HEK293 (cell line): ENCODE measurements around the gene ZNF324.

Experiments used
- CTCF ChIA-PET: fragments of 350-600 bp; formaldehyde crosslinking; extraction: SDS; loops from one replicate; lab custom pipeline; 2021; ENCODE audit warnings: antibody characterized with exemption; lab: Yijun Ruan, JAX
- POLR2A ChIA-PET: fragments of 300-600 bp; formaldehyde crosslinking; extraction: SDS; loops from one replicate; lab custom pipeline; 2020; ENCODE audit warnings: antibody characterized with exemption, inconsistent platforms; lab: Yijun Ruan, JAX
- H3K27ac ChIP-seq: fragments of 200-500 bp; sonication (Bioruptor generic); 2 replicates; pipeline ENCODE4 v1.5.1; 2014; ENCODE audit warnings: low read depth, low read length, control low read depth, inconsistent platforms; ENCODE audit errors: extremely low read depth
- H3K36me3 ChIP-seq, 2 experiments: fragments of 200-500 bp in 1 of 2; sonication (Bioruptor generic) in 1 of 2; 1 replicate in 1 of 2; 2 replicates in 1 of 2; pipeline ENCODE4 v1.5.1; 2014 to 2017; ENCODE audit warnings: inconsistent platforms in 2 of 2, low read length in 2 of 2; ENCODE audit not compliant: control insufficient read depth in 2 of 2, insufficient read depth in 1 of 2
- H3K4me1 ChIP-seq: fragments of 200-500 bp; sonication (Bioruptor generic); 2 replicates; pipeline ENCODE4 v1.5.1; 2014; ENCODE audit warnings: mild to moderate bottlenecking, low read length, inconsistent platforms; ENCODE audit not compliant: control insufficient read depth, insufficient read depth
- H3K4me3 ChIP-seq: 2 replicates; pipeline ENCODE4 v1.5.1; 2011; ENCODE audit warnings: low read depth, mild to moderate bottlenecking, control low read depth, low read length, moderate library complexity
- H3K9me3 ChIP-seq: fragments of 200-500 bp; sonication (Bioruptor generic); 2 replicates; pipeline ENCODE4 v1.5.1; 2014; ENCODE audit warnings: low read depth, low read length, inconsistent platforms; ENCODE audit not compliant: control insufficient read depth, insufficient read depth
- BCL11B ChIP-seq: fragments of 450-650 bp; formaldehyde crosslinking; IDR thresholded peaks from 2 replicates; pipeline ENCODE4 v1.5.1; 2016; ENCODE audit warnings: low read depth, missing biosample characterization, missing genetic modification characterization
- HOXD13 ChIP-seq: sonication (generic); formaldehyde crosslinking; IDR thresholded peaks from 2 replicates; pipeline ENCODE4 v1.8.0; 2022; ENCODE audit warnings: missing genetic modification reagents, borderline replicate concordance
- KLF1 ChIP-seq: fragments of 450-650 bp; formaldehyde crosslinking; IDR thresholded peaks from 2 replicates; pipeline ENCODE4 v1.5.1; 2016; ENCODE audit warnings: missing biosample characterization, missing genetic modification characterization
- KLF17 ChIP-seq: fragments of 450-650 bp; formaldehyde crosslinking; IDR thresholded peaks from 2 replicates; pipeline ENCODE4 v1.5.1; 2016; ENCODE audit warnings: missing biosample characterization, missing genetic modification characterization
- TCF7L2 ChIP-seq: IDR thresholded peaks from 2 replicates; pipeline ENCODE4 v1.6.1; 2011; ENCODE audit warnings: low read depth, mild to moderate bottlenecking, inconsistent platforms, low read length, moderate library complexity, borderline replicate concordance
- YY2 ChIP-seq: fragments of 450-650 bp; formaldehyde crosslinking; IDR thresholded peaks from 2 replicates; pipeline ENCODE4 v1.5.1; 2016; ENCODE audit warnings: missing biosample characterization, missing genetic modification characterization
- ZBTB48 ChIP-seq: fragments of 450-650 bp; formaldehyde crosslinking; IDR thresholded peaks from 2 replicates; pipeline ENCODE4 v1.5.1; 2016; ENCODE audit warnings: missing biosample characterization, missing genetic modification characterization
- ZBTB7A ChIP-seq: fragments of 450-650 bp; formaldehyde crosslinking; IDR thresholded peaks from 2 replicates; pipeline ENCODE4 v1.5.1; 2016; ENCODE audit warnings: low read depth, missing biosample characterization, missing genetic modification characterization
- ZEB2 ChIP-seq: fragments of 450-650 bp; formaldehyde crosslinking; IDR thresholded peaks from 2 replicates; pipeline ENCODE4 v1.5.1; 2016; ENCODE audit warnings: missing biosample characterization, missing genetic modification characterization
- ZNF10 ChIP-seq: fragments of 450-650 bp; formaldehyde crosslinking; IDR thresholded peaks from 2 replicates; pipeline ENCODE4 v1.5.1; 2017; ENCODE audit warnings: missing biosample characterization, missing genetic modification characterization
- ZNF239 ChIP-seq: fragments of 450-650 bp; formaldehyde crosslinking; IDR thresholded peaks from 2 replicates; pipeline ENCODE4 v1.5.1; 2016; ENCODE audit warnings: missing biosample characterization, missing genetic modification characterization
- ZNF350 ChIP-seq: fragments of 450-650 bp; formaldehyde crosslinking; IDR thresholded peaks from 2 replicates; pipeline ENCODE4 v1.5.0; 2017; ENCODE audit warnings: missing biosample characterization, mild to moderate bottlenecking, missing genetic modification characterization
- ZNF362 ChIP-seq: fragments of 450-650 bp; formaldehyde crosslinking; IDR thresholded peaks from 2 replicates; pipeline ENCODE4 v1.5.1; 2016; ENCODE audit warnings: missing biosample characterization, missing genetic modification characterization
- ZNF404 ChIP-seq: fragments of 450-650 bp; formaldehyde crosslinking; IDR thresholded peaks from 2 replicates; pipeline ENCODE4 v1.5.1; 2017; ENCODE audit warnings: missing biosample characterization, missing genetic modification characterization
- ZNF560 ChIP-seq: fragments of 450-650 bp; formaldehyde crosslinking; IDR thresholded peaks from 2 replicates; pipeline ENCODE4 v1.5.1; 2017; ENCODE audit warnings: missing biosample characterization, missing genetic modification characterization, borderline replicate concordance
- ZNF585B ChIP-seq: fragments of 450-650 bp; formaldehyde crosslinking; IDR thresholded peaks from 2 replicates; pipeline ENCODE4 v1.5.1; 2016; ENCODE audit warnings: missing biosample characterization, missing genetic modification characterization
- ZNF596 ChIP-seq: fragments of 450-650 bp; IDR thresholded peaks from 2 replicates; pipeline ENCODE4 v1.5.0; 2018; ENCODE audit warnings: missing biosample characterization, mild to moderate bottlenecking, missing genetic modification characterization, moderate library complexity
- ZNF747 ChIP-seq: fragments of 450-650 bp; formaldehyde crosslinking; IDR thresholded peaks from 2 replicates; pipeline ENCODE4 v1.5.1; 2016; ENCODE audit warnings: missing biosample characterization, missing genetic modification characterization
- ZSCAN4 ChIP-seq: fragments of 450-650 bp; formaldehyde crosslinking; IDR thresholded peaks from 2 replicates; pipeline ENCODE4 v1.5.1; 2017; ENCODE audit warnings: missing biosample characterization, missing genetic modification characterization
- TF ChIP-seq, protein P1 (sequence below): fragments of 450-650 bp; formaldehyde crosslinking; IDR thresholded peaks from 2 replicates; pipeline ENCODE4 v1.5.1; 2016; ENCODE audit warnings: missing biosample characterization, missing genetic modification characterization
- TF ChIP-seq, protein P2 (sequence below): IDR thresholded peaks from 2 replicates; pipeline ENCODE4 v1.6.1; 2011; ENCODE audit warnings: mild to moderate bottlenecking, low read depth, low read length, borderline replicate concordance
- TF ChIP-seq, protein P3 (sequence below): fragments of 450-650 bp; formaldehyde crosslinking; IDR thresholded peaks from 2 replicates; pipeline ENCODE4 v1.5.1; 2016; ENCODE audit warnings: missing biosample characterization, missing genetic modification characterization
- TF ChIP-seq, protein P4 (sequence below): fragments of 450-650 bp; formaldehyde crosslinking; IDR thresholded peaks from 2 replicates; pipeline ENCODE4; 2016; ENCODE audit warnings: missing biosample characterization, missing genetic modification characterization
- TF ChIP-seq, protein P5 (sequence below): fragments of 450-650 bp; formaldehyde crosslinking; IDR thresholded peaks from 2 replicates; pipeline ENCODE4 v1.5.1; 2016; ENCODE audit warnings: missing biosample characterization, missing genetic modification characterization

The ZNF324 gene

GRCh38 chr19:58479736-58480480 lies 13.0 kb downstream of the ZNF324 start:
- peaks cover 6% of the 10 kb centered on the region; the same call in 1 of the 2 replicates for H3K4me1 ChIP-seq
- POLR2A ChIA-PET = interaction anchor here (1.0 kb wide), 2 partner anchors 64 to 118 kb away, joined by 3 read pairs; partner anchors contain the start of genes TRIM28 and ZNF497
- TF ChIP-seq ZSCAN4 (no peak), ZNF350 (tag by site-specific recombination) (no peak), BCL11B (tag by site-specific recombination) (no peak), KLF1 (peak; percentile 79), ZBTB48 (tag by site-specific recombination) (no peak), ZNF560 (tag by site-specific recombination) (no peak), TCF7L2 (no peak), ZNF239 (tag by site-specific recombination) (no peak), HOXD13 (peak; percentile 51; the same call in 1 of the 2 replicates), ZNF404 (tag by site-specific recombination) (no peak), ZNF585B (tag by site-specific recombination) (no peak)
- TF ChIP-seq, protein P1, sequence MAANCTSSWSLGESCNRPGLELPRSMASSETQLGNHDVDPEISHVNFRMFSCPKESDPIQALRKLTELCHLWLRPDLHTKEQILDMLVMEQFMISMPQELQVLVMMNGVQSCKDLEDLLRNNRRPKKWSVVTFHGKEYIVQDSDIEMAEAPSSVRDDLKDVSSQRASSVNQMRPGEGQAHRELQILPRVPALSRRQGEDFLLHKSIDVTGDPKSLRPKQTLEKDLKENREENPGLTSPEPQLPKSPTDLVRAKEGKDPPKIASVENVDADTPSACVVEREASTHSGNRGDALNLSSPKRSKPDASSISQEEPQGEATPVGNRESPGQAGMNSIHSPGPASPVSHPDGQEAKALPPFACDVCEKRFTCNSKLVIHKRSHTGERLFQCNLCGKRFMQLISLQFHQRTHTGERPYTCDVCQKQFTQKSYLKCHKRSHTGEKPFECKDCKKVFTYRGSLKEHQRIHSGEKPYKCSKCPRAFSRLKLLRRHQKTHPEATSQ (tag by site-specific recombination) = no peak
- TF ChIP-seq, all 188 proteins: peak for 2
- no peak overlapping the region for H3K27ac ChIP-seq
- peaks cover 4 to 39% of the 10 kb centered on the region in 2 experiments; a peak in 2 of 3 replicates for H3K36me3 ChIP-seq
- no peaks in the 10 kb centered on the region for H3K9me3 ChIP-seq
- H3K4me3 ChIP-seq = no peak overlapping the region
- CTCF ChIA-PET = interaction anchor here (0.6 kb wide), 1 partner anchor 428 kb away, joined by 4 read pairs; no protein-coding TSS in a partner anchor

DNA sequence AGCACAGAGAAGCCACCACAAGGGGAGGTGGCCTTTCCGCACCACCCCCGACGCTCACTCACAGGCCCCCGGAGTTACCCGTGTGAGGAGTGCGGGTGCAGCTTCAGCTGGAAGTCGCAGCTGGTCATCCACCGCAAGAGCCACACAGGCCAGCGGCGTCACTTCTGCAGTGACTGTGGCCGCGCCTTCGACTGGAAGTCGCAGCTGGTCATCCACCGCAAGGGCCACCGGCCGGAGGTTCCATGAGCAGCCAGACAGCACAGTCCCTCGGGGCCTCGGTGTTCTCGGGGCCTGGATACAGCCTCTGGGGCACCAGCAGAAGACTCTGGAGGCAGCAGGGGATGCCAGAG lies 13.6 kb downstream of the ZNF324 start:
- H3K27ac ChIP-seq = no peak overlapping the region
- H3K4me1 ChIP-seq = 0 out of 2 replicates have a peak, but pooled peaks cover under 1% of the 10 kb centered on the region
- H3K4me3 ChIP-seq = no peak overlapping the region
- no peaks in the 10 kb centered on the region for H3K9me3 ChIP-seq
- ChIA-PET CTCF (no interaction called here), POLR2A (no interaction called here)
- peaks cover 4 to 39% of the 10 kb centered on the region in 2 experiments; a peak in 2 of 3 replicates for H3K36me3 ChIP-seq
- TF ChIP-seq ZBTB7A (no peak), KLF1 (no peak), YY2 (tag by site-specific recombination) (no peak), ZNF362 (no peak), ZNF596 (tag by site-specific recombination) (no peak), KLF17 (tag by site-specific recombination) (no peak), ZEB2 (tag by site-specific recombination) (no peak), ZNF10 (no peak), ZNF747 (tag by site-specific recombination) (no peak)
- TF ChIP-seq, protein P2, sequence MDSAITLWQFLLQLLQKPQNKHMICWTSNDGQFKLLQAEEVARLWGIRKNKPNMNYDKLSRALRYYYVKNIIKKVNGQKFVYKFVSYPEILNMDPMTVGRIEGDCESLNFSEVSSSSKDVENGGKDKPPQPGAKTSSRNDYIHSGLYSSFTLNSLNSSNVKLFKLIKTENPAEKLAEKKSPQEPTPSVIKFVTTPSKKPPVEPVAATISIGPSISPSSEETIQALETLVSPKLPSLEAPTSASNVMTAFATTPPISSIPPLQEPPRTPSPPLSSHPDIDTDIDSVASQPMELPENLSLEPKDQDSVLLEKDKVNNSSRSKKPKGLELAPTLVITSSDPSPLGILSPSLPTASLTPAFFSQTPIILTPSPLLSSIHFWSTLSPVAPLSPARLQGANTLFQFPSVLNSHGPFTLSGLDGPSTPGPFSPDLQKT = no peak
- TF ChIP-seq, protein P3, sequence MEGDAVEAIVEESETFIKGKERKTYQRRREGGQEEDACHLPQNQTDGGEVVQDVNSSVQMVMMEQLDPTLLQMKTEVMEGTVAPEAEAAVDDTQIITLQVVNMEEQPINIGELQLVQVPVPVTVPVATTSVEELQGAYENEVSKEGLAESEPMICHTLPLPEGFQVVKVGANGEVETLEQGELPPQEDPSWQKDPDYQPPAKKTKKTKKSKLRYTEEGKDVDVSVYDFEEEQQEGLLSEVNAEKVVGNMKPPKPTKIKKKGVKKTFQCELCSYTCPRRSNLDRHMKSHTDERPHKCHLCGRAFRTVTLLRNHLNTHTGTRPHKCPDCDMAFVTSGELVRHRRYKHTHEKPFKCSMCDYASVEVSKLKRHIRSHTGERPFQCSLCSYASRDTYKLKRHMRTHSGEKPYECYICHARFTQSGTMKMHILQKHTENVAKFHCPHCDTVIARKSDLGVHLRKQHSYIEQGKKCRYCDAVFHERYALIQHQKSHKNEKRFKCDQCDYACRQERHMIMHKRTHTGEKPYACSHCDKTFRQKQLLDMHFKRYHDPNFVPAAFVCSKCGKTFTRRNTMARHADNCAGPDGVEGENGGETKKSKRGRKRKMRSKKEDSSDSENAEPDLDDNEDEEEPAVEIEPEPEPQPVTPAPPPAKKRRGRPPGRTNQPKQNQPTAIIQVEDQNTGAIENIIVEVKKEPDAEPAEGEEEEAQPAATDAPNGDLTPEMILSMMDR (tag by site-specific recombination) = no peak
- TF ChIP-seq, protein P4, sequence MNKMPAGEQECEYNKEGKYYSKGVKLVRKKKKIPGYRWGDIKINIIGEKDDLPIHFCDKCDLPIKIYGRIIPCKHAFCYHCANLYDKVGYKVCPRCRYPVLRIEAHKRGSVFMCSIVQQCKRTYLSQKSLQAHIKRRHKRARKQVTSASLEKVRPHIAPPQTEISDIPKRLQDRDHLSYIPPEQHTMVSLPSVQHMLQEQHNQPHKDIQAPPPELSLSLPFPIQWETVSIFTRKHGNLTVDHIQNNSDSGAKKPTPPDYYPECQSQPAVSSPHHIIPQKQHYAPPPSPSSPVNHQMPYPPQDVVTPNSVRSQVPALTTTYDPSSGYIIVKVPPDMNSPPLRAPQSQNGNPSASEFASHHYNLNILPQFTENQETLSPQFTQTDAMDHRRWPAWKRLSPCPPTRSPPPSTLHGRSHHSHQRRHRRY = no peak
- TF ChIP-seq, protein P5, sequence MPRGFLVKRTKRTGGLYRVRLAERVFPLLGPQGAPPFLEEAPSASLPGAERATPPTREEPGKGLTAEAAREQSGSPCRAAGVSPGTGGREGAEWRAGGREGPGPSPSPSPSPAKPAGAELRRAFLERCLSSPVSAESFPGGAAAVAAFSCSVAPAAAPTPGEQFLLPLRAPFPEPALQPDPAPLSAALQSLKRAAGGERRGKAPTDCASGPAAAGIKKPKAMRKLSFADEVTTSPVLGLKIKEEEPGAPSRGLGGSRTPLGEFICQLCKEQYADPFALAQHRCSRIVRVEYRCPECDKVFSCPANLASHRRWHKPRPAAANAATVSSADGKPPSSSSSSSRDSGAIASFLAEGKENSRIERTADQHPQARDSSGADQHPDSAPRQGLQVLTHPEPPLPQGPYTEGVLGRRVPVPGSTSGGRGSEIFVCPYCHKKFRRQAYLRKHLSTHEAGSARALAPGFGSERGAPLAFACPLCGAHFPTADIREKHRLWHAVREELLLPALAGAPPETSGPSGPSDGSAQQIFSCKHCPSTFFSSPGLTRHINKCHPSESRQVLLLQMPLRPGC (tag by site-specific recombination) = no peak
